ENCODE measurements around the gene LRFN5. TPM values are rescaled to one million over a fixed set of nuclear protein-coding genes. Genes with fewer than 3 reads are reported as not detected.

Gene LRFN5
- total RNA-seq, 1 experiment from 2014 or later: 15.8 TPM

GRCh38 chr14:41607966-41608663, 1.4 kb downstream of the LRFN5 start (continued):
- TF ChIP-seq ZNF425 (CRISPR knock-in tag; conservative IDR thresholded peaks at IDR 0.05): no peak
- TF ChIP-seq PRDM15 (CRISPR knock-in tag; IDR thresholded peaks at IDR 0.05): peak; percentile 43; the same call in 1 of the 2 replicates
- no peak for TF ChIP-seq TP53 (CRISPR knock-in tag; IDR thresholded peaks at IDR 0.05)
- no peak for TF ChIP-seq ZNF532 (CRISPR knock-in tag; IDR thresholded peaks at IDR 0.05; ENCODE audit: borderline replicate concordance)
- TF ChIP-seq E2F4 (CRISPR knock-in tag; IDR thresholded peaks at IDR 0.05; ENCODE audit: borderline replicate concordance, low read depth): 0 out of 2 replicates have a peak, but pooled peaks have one; percentile 29
- peak; percentile 99 for TF ChIP-seq ZBTB43 (CRISPR knock-in tag; IDR thresholded peaks at IDR 0.05)

- Mint-ChIP-seq H3K4me3 (peak overlapping the region; percentile 91), H3K4me1 (peaks cover 33% of the 10 kb centered on the region), H3K27me3 (ENCODE audit: low read depth) (peaks cover 41% of the 10 kb centered on the region), H3K27ac (no peak overlapping the region), H3K36me3 (no peaks in the 10 kb centered on the region), H3K9me3 (no peaks in the 10 kb centered on the region)
- TF ChIP-seq ATF6 (CRISPR knock-in tag; IDR thresholded peaks at IDR 0.05) (no peak), ZSCAN18 (CRISPR knock-in tag; IDR thresholded peaks at IDR 0.05) (no peak), CREM (CRISPR knock-in tag; IDR thresholded peaks at IDR 0.05) (no peak), ZMAT4 (CRISPR knock-in tag; IDR thresholded peaks at IDR 0.05) (no peak), IRF1 (CRISPR knock-in tag; IDR thresholded peaks at IDR 0.05) (no peak), ZNF423 (CRISPR knock-in tag; IDR thresholded peaks at IDR 0.05) (no peak)
- ChIA-PET POLR2A (interaction anchor here (0.6 to 1.4 kb wide), 2 partner anchors 21 to 169 kb away, joined by 4 read pairs; no protein-coding TSS in a partner anchor), CTCF (interaction anchor here (0.6 to 1.8 kb wide), 13 partner anchors 8 to 690 kb away, joined by 3 to 20 read pairs (median 3); no protein-coding TSS in a partner anchor)
- no peak for ATAC-seq
- no peak for DNase-seq (ENCODE audit: low spot score)
Measured at GRCh38 chr14:41608681-41609390, 2.2 kb downstream of the LRFN5 start.
